Putamen (tissue), 1 donor: Measurements from ENCODE around the gene GFPT2.

Experiments
- DNase-seq: peaks from one replicate; pipeline ENCODE4 v3.0.0-alpha.2; 2016; ENCODE audit warnings: low spot score

The GFPT2 gene

GRCh38 chr5:180378438-180379344 lies 25.6 kb upstream of the GFPT2 start:
- DNase-seq: no peak

- no peak for DNase-seq
Measured at GRCh38 chr5:180377556-180378197, 24.5 kb upstream of the GFPT2 start.

- no peak for DNase-seq
Measured at GRCh38 chr5:180376511-180376910, 23.4 kb upstream of the GFPT2 start.

- DNase-seq: no peak
Measured at GRCh38 chr5:180375955-180376354, 22.8 kb upstream of the GFPT2 start.

- no peak for DNase-seq
Measured at GRCh38 chr5:180375291-180375690, 22.2 kb upstream of the GFPT2 start.

- no peak for DNase-seq
Measured at GRCh38 chr5:180373870-180374269, 20.7 kb upstream of the GFPT2 start.

GRCh38 chr5:180373454-180373853 lies 20.3 kb upstream of the GFPT2 start:
- DNase-seq: no peak

GRCh38 chr5:180371949-180372348 lies 18.8 kb upstream of the GFPT2 start:
- no peak for DNase-seq

GRCh38 chr5:180370861-180371641 lies 17.9 kb upstream of the GFPT2 start:
- DNase-seq: peak; percentile 44

GRCh38 chr5:180367991-180368390 lies 14.9 kb upstream of the GFPT2 start:
- DNase-seq: peak; percentile 89

GRCh38 chr5:180367300-180367699 lies 14.2 kb upstream of the GFPT2 start:
- DNase-seq: no peak

GRCh38 chr5:180366326-180366725 lies 13.2 kb upstream of the GFPT2 start:
- DNase-seq: peak; percentile 74

- DNase-seq: no peak
Measured at GRCh38 chr5:180365829-180366228, 12.7 kb upstream of the GFPT2 start.

GRCh38 chr5:180364306-180364856 lies 11.2 kb upstream of the GFPT2 start:
- no peak for DNase-seq

- no peak for DNase-seq
Measured at GRCh38 chr5:180360078-180360957, 7.2 kb upstream of the GFPT2 start.

- no peak for DNase-seq
Measured at GRCh38 chr5:180358694-180359093, 5.6 kb upstream of the GFPT2 start.

GRCh38 chr5:180358179-180358578 lies 5.0 kb upstream of the GFPT2 start:
- no peak for DNase-seq

- no peak for DNase-seq
Measured at GRCh38 chr5:180354966-180355365, 1.8 kb upstream of the GFPT2 start.

- DNase-seq: no peak
Measured at GRCh38 chr5:180353980-180354452, 880 bp upstream of the GFPT2 start.

GRCh38 chr5:180352116-180353047 lies 754 bp downstream of the GFPT2 start:
- DNase-seq: no peak
